OCI-LY3 (cell line): ENCODE measurements around the gene CDK17.

Experiments
- EZH2phosphoT487 ChIP-seq: fragments of 200-600 bp; shearing (Covaris generic); IDR thresholded peaks from 2 replicates; pipeline ENCODE4 v1.6.1; 2018; ENCODE audit warnings: antibody characterized with exemption, mixed run types, low read depth
- TF ChIP-seq, protein P1 (sequence below): fragments of 200-600, 300-600 bp; sonication (generic); IDR thresholded peaks from 2 replicates; pipeline ENCODE4 v1.5.1; 2014; ENCODE audit warnings: antibody characterized with exemption, low read length, low read depth

GRCh38 chr12:96408993-96409392 is 8.8 kb upstream of the CDK17 start:
- TF ChIP-seq, protein P1, sequence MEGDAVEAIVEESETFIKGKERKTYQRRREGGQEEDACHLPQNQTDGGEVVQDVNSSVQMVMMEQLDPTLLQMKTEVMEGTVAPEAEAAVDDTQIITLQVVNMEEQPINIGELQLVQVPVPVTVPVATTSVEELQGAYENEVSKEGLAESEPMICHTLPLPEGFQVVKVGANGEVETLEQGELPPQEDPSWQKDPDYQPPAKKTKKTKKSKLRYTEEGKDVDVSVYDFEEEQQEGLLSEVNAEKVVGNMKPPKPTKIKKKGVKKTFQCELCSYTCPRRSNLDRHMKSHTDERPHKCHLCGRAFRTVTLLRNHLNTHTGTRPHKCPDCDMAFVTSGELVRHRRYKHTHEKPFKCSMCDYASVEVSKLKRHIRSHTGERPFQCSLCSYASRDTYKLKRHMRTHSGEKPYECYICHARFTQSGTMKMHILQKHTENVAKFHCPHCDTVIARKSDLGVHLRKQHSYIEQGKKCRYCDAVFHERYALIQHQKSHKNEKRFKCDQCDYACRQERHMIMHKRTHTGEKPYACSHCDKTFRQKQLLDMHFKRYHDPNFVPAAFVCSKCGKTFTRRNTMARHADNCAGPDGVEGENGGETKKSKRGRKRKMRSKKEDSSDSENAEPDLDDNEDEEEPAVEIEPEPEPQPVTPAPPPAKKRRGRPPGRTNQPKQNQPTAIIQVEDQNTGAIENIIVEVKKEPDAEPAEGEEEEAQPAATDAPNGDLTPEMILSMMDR = no peak
- TF ChIP-seq EZH2phosphoT487 = no peak
